Measurements from ENCODE around the gene CLMP.
"Not testable (repeated sequence)": the region's sequence is repeated elsewhere in the genome, so short reads cannot be mapped to it uniquely, and the experiment has no call there.

CLMP gene

DNA sequence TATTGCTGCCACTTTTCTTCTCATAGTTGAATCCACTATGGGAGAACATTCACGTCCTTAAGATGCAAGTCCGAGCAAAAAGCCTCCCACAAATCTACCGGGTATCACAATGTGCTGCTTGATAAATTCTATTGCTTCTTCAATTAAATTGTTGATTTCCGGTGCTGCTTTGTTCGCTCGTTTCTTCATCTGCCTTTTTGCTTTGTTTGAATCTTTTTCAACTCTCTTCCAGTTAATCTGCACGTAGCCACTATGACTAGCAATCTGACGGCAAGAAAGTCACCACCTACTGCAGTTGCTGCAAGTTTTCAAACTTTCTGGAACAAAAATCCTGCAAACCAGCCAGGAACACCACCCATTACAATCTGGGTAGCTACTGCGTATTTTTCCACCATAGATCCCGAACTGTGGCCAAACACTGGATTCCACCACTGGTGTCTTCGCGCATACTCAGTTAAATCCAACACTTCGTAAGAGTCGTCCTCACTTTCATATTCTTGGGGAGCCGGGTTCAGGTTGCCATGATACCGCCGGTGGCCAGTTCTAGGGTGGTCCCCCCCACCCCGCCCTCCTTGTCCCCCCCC is 59.1 kb downstream of the CLMP start:
- DNase-seq (ENCODE audit: low read depth in 2 of 2): no peak

DNA sequence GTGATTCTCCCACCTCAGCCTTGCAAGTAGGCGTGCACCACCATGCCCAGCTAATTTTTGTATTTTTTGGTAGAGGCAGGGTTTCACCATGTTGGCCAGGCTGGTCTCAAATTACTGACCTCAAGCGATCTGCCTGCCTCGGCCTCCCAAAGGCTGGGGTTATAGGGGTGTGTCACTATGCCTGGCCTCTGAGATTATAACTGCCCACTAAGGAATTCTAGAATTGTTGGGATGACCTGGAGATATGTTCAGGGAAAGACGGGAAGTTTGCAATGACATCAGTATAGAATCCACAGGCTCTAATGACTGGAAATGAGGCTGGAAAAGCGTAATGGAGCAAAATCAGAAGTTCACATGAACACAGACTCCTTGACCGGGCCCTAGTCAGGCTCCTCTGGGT is 62.2 kb downstream of the CLMP start:
- DNase-seq (ENCODE audit: low read depth in 2 of 2): no peak

GRCh38 chr11:123132034-123132766 is 62.8 kb downstream of the CLMP start:
- not testable (repeated sequence) for DNase-seq (ENCODE audit: low read depth in 2 of 2)

DNA sequence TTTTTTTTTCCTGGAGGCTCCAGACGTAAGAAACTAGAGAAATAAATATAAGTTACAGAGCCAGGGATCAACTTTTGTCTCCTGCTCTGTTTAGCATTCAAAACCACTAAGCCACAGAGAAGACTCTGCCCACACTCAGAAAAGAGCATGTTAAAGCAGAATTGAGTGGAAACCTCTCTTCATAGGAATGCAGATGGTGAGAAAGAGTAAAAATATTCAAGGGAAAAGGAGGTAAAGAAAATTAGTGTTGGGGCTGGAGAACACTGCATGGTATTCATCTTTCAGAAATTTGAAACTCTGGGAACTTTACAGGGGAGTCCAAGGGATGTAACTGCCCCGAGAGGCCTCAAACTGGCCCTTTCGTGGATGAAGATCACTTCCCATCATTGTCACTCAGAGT is 65.1 kb downstream of the CLMP start:
- DNase-seq (ENCODE audit: low read depth in 2 of 2): no peak

GRCh38 chr11:123125169-123125568 is 69.9 kb downstream of the CLMP start:
- no peak for DNase-seq (ENCODE audit: low read depth in 2 of 2)

DNA sequence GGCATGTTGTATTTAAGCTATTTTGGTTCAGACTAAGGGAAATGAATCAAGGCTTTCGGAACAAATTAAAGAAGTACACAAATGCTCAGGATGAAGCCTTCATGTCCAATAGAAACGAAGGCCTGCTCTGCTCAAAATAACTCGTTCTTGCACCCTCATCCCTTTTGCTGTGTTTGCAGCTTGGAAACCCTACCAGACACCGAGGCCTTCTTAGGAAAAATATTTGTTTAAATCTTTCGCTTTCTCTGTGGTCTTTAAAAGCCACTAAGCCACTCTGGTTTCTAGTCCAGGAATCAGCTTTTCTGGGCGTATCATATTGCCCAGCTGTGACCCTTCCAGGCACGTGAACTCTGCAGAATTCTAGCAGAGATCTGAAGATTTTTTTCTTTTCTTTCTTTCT is 72.2 kb downstream of the CLMP start:
- no peak for DNase-seq (ENCODE audit: low read depth in 2 of 2)

- no peak for DNase-seq (ENCODE audit: low read depth in 2 of 2)
Observed at GRCh38 chr11:123122341-123122740, 72.7 kb downstream of the CLMP start.

DNA sequence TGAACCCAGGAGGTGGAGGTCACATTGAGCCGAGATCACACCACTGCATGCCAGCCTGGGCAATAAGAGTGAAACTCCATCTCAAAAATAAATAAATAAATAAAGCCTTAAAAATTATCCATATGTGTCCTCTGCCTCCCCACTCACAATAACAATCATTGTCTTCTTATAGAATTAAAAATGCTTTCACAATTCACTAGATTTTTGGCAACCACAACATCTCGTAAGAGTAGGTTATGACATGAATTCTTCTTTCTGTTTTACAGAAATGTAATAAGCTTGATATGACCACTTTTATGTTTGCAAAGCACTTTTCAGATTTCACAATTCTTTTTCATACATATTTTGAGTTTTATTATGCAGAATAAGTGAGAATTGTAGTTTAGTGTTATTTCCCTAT is 78.6 kb downstream of the CLMP start:
- DNase-seq (ENCODE audit: low read depth in 2 of 2): no peak

DNA sequence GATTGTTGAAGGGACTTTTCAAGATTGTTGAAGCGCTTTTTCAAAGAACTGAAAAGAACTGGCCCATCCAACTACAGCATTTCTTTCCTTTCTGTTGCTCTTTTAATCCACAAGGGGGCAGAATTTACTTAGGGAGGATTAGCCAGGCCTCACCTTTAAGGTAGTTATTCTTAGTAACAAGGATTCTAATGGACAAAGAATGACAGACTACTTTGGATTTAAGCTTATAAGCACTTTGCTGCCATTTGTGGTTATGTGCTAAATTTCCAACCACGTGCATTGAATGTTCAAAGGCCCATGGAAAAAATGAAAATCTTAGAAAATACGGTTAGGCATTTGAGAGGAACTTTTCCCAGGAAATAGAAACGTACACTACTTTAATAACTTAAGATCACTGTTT is 83.6 kb downstream of the CLMP start:
- no peak for DNase-seq (ENCODE audit: low read depth in 2 of 2)

- DNase-seq (ENCODE audit: low read depth in 2 of 2): no peak
Observed at GRCh38 chr11:123110397-123110796, 84.7 kb downstream of the CLMP start.

DNA sequence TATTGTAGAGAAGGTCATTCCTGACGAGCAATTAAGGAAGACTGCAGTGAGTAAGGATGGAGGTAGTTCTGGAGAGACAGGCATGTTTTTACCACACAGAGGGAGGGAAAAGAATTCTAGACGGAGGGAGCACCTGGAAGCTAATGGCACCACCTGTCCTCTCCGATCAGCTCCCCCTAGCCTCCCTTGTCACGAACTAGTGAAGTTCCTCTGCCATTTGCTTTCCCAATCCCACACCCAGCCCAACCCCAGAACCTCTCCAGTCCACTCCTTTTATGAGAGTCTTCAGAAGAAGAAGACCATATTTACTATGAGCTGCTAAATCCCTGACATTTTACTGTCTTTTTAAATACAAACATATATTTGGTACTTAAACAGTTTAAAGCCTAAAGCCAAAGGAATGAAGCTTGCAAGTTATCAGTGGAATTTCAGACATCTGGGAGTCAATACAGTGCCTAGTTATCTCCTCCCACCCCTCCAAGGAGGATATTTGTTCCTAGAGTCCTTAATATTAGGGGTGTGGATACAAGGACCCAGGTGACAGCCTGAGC is 87.0 kb downstream of the CLMP start:
- no peak for DNase-seq (ENCODE audit: low read depth in 2 of 2)

DNA sequence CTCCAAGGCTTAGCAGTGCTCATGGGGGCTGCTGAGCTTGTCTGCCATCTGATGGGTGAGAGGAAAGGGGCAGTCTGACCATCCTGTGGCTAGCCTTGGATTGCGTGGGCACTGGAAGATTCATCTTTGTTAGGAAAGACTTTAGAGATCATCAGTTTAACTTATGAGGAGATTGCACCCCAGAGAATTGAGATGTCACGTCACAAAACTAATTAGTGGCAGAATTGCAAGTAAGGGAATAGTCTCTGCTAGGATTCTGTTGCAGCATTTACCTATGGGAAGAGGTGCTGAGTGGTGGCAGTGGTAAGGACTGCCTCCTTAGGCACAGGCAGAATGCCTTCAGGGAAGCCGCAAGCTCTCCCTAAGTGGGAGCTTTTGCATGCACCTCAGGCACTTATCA is 90.4 kb downstream of the CLMP start:
- DNase-seq (ENCODE audit: low read depth in 2 of 2): no peak

DNA sequence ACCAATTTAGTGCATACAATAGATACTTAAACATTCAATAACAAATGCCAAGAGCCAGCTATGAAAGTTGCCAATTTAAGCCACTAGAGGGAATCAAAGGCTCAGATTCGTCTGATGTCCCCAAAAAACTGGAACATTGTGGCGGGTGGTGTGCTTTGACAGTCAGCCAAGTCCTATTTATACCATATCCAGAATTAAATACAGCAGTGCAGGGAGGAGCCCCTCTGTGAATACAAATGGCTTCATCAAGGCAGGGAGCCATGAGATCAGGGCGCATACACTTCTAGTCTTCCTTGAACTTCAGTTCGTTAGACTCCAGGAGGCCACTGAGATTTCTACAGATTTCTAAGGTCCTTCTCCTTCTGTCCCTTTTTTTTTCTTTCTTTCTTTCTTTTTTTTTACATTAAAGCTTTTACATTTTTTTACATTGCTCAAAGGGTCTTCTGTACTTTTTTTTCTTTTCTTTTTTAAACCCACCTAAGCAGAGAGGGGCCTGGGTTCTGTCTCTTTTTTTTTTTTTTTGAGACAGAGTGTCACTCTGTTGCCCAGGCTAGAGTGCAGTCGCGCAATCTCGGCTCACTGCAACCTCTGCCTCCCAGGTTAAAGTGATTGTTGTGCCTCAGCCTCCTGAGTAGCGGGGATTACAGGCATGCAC is 91.6 kb downstream of the CLMP start:
- DNase-seq (ENCODE audit: low read depth in 2 of 2): no peak

GRCh38 chr11:123100379-123101085 is 94.5 kb downstream of the CLMP start:
- DNase-seq (ENCODE audit: low read depth in 2 of 2): no peak

DNA sequence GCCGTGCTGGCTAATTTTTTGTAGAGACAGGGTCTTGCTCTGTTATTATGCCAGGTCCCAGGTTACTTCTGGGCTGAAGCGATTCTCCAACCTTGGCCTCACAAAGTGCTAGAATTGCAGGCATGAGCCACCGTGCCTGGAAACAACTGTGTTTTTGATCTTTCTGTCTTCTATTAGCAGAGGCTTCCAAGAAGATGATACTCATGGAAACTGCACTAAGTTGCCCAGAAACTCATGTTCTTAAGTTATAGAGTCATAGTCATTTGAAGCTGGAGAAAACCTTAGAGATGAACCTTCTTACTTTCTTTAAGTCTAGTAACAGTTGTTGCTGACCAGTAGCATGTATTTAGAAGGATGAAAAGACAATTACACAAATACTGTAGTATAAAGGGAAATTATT is 96.1 kb downstream of the CLMP start:
- DNase-seq (ENCODE audit: low read depth in 2 of 2): no peak

DNA sequence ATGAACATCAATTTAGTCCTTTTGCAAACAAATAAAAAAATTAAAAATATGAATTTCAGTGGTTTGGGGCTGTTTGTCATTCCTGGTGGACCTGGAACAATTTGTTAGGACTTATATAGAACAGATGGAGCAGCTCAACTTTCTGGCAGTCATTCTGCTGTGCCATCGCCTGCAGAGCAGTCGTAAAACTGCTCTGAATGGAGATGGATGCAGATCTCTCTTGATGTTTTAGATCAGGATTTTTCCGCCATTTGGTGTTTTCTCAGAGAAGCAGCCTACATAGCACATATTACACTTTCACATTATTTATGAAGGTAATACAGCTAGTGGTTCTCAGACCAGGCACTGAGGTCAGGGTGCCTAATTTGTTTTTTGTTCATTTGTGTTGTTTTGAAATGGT is 101.3 kb downstream of the CLMP start:
- DNase-seq (ENCODE audit: low read depth in 2 of 2): no peak

GRCh38 chr11:123091506-123091905 is 103.5 kb downstream of the CLMP start:
- DNase-seq (ENCODE audit: low read depth in 2 of 2): no peak

DNA sequence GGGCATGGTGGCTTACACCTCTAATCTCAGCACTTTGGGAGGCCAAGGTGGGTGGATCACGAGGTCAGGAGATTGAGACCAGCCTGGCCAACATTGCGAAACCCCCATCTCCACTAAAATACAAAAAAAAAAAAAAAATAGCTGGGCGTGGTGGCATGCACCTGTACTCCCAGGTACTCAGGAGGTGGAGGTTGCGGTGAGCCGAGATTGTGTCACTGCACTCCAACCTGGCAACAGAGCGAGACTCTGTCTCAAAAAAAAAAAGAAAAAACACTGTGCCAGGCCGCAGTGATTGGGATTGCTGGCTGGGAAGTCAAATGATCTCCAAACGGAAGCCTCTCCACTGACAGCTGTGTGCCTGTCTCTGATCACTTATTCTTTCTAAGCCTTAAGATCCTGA is 104.9 kb downstream of the CLMP start:
- DNase-seq (ENCODE audit: low read depth in 2 of 2): not testable (repeated sequence)

- not testable (repeated sequence) for DNase-seq (ENCODE audit: low read depth in 2 of 2)
Observed at GRCh38 chr11:123088896-123089295, 106.2 kb downstream of the CLMP start.

DNA sequence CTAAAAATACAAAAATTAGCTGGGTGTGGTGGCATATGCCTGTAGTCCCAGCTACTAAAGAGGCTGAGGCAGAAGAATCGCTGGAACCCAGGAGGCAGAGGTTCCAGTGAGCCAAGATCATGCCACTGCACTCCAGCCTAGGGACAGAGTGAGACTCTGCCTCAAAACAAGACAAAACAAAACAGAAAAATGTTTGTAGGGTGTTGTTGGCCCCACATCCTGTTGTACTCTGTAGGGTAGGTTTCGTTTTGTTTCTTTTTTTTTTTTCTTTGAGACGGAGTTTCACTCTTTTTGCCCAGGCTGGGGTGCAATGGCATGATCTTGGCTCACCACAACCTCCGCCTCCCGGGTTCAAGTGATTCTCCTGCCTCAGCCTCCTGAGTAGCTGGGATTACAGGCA is 107.4 kb downstream of the CLMP start:
- DNase-seq (ENCODE audit: low read depth in 2 of 2): not testable (repeated sequence)

GRCh38 chr11:123086305-123086704 is 108.7 kb downstream of the CLMP start:
- no peak for DNase-seq (ENCODE audit: low read depth in 2 of 2)

- no peak for DNase-seq (ENCODE audit: low read depth in 2 of 2)
Observed at GRCh38 chr11:123085497-123085896, 109.6 kb downstream of the CLMP start.

Measured in stimulated activated CD8-positive, alpha-beta memory T cell treated with anti-CD3 and anti-CD28 coated beads, Interleukin-7, amount 100 ng/mL, for 1 hour (primary cell).